Thyroid gland (tissue), 4 donors: ENCODE measurements around the gene UBASH3B. TPM values are rescaled to one million over a fixed set of nuclear protein-coding genes. Genes with fewer than 3 reads are reported as not detected.
A peak's percentile ranks its signal among the peaks of the same experiment; 100 is the strongest.

Source experiments
- DNase-seq, 2 donors: peaks; one replicate each; pipeline ENCODE4 v3.0.0-alpha.2; 2019
- H3K27ac ChIP-seq, 3 donors: fragments of 200-600 bp; sonication (generic); 1 replicate in 2 of 3; 2 replicates in 1 of 3; pipeline ENCODE4 v1.5.1; 2016 to 2019; ENCODE audit warnings: mild to moderate bottlenecking in 1 of 3, moderate library complexity in 1 of 3
- H3K27me3 ChIP-seq: fragments of 200-600 bp; sonication (generic); one replicate; pipeline ENCODE4 v1.5.1; 2019
- H3K36me3 ChIP-seq, 2 donors: fragments of 200-600 bp; sonication (generic); one replicate each; pipeline ENCODE4 v1.5.1; 2016 to 2019
- H3K4me1 ChIP-seq, 2 donors: fragments of 200-600 bp; sonication (generic); one replicate each; pipeline ENCODE4 v1.5.1; 2017 to 2019
- H3K4me3 ChIP-seq, 3 donors: fragments of 200-600 bp; sonication (generic); replicated peaks in 1 of 3; 1 replicate in 2 of 3; 2 replicates in 1 of 3; pipeline ENCODE4 v1.5.1; 2016; ENCODE audit warnings: mild to moderate bottlenecking in 1 of 3
- H3K9me3 ChIP-seq: fragments of 200-600 bp; sonication (generic); one replicate; pipeline ENCODE4 v1.5.1; 2017
- CTCF ChIP-seq, 6 experiments: fragments of 200-600 bp in 3 of 6; fragments of 450-650 bp in 3 of 6; sonication (generic) in 3 of 6; IDR thresholded peaks; one replicate each; pipeline ENCODE4 v1.5.1; 2016 to 2019; ENCODE audit warnings: antibody characterized with exemption in 6 of 6, mild to moderate bottlenecking in 2 of 6, inconsistent platforms in 1 of 6, moderate library complexity in 1 of 6
- POLR2A ChIP-seq, 2 donors: fragments of 450-650 bp; IDR thresholded peaks; one replicate each; pipeline ENCODE4 v1.6.1; 2017; ENCODE audit warnings: antibody characterized with exemption in 2 of 2, mild to moderate bottlenecking in 2 of 2, moderate library complexity in 1 of 2
- WGBS, 2 donors: methylation state at CpG; one replicate each; pipeline ENCODE4 v1.1.5; 2017; 5-methylcytosine and 5-hydroxymethylcytosine counted together
- intact Hi-C: fragments of 100-400 bp; cut with DNase I; formaldehyde crosslinking; loops from one replicate; pipeline ENCODE4 v1.15.1; 2023
- total RNA-seq, 4 donors: library from RNA; depleted of rRNA; stranded (reverse); fragments of >200 nt; gene quantifications; one replicate each; pipeline ENCODE4 v1.2.3, GENCODE V29; 2016

UBASH3B gene
- total RNA-seq, 4 donors from 2014 or later = 4.3 to 16.6 (median 9.1) TPM

- Histone ChIP-seq H3K27me3 (no peaks in the 10 kb centered on the region), H3K36me3 (no peaks in the 10 kb centered on the region), H3K4me3 (no peak overlapping the region), H3K9me3 (no peaks in the 10 kb centered on the region), H3K27ac (no peak overlapping the region), H3K4me1 (peaks cover 18 to 25% of the 10 kb centered on the region in 2 donors)
- 91 to 92% methylated on average over 3 of the region's 3 CpGs for WGBS, 2 donors
- intact Hi-C loops = no loop called here
- TF ChIP-seq POLR2A (IDR thresholded peaks at IDR 0.05) (no peak), CTCF (IDR thresholded peaks at IDR 0.05) (no peak)
- no peak for DNase-seq
These were observed 25.5 kb downstream of the UBASH3B start for GRCh38 chr11:122681070-122681469.

DNA sequence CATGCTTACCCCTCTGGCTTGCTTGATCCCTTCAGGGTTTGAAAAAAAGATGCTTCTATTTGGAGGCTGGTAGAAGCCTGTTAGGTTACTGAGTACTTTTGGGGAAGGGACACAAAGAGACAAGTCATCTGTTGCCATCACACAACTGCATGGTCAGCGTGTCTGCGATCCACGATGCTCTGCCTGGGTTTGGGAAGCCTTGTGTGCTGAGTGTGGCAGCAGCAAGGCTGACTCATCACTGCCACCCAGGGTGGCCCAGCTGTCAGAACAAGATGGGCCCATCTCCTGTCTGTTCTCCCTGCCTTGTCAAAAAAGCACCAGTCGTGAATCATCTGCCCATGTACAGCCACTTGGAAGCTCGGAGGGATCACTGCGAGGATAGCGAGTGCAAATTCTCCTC lies 26.2 kb downstream of the UBASH3B start:
- Histone ChIP-seq H3K36me3 (no peaks in the 10 kb centered on the region), H3K27me3 (no peaks in the 10 kb centered on the region), H3K4me1 (peaks cover 20 to 30% of the 10 kb centered on the region in 2 donors), H3K9me3 (no peaks in the 10 kb centered on the region), H3K4me3 (no peak overlapping the region), H3K27ac (no peak overlapping the region)
- no peak for DNase-seq
- intact Hi-C loops = no loop called here
- no peak for TF ChIP-seq CTCF (IDR thresholded peaks at IDR 0.05)
- no peak for TF ChIP-seq POLR2A (IDR thresholded peaks at IDR 0.05)
- 85 to 90% methylated on average over 7 of the region's 7 CpGs for WGBS, 2 donors

- no peak for TF ChIP-seq CTCF (IDR thresholded peaks at IDR 0.05)
- TF ChIP-seq POLR2A (IDR thresholded peaks at IDR 0.05) = no peak
- Histone ChIP-seq H3K36me3 (no peaks in the 10 kb centered on the region), H3K27ac (no peak overlapping the region), H3K9me3 (no peaks in the 10 kb centered on the region), H3K4me3 (no peak overlapping the region), H3K4me1 (peaks cover 20 to 30% of the 10 kb centered on the region in 2 donors), H3K27me3 (no peaks in the 10 kb centered on the region)
- 91 to 94% methylated on average over 4 of the region's 4 CpGs for WGBS, 2 donors
- no peak for DNase-seq
- intact Hi-C loops = no loop called here
These were observed 26.9 kb downstream of the UBASH3B start for GRCh38 chr11:122682464-122682863.

- Histone ChIP-seq H3K4me1 (peaks cover 8 to 11% of the 10 kb centered on the region in 2 donors), H3K4me3 (no peak overlapping the region), H3K9me3 (no peaks in the 10 kb centered on the region), H3K36me3 (no peaks in the 10 kb centered on the region), H3K27me3 (no peaks in the 10 kb centered on the region), H3K27ac (no peak overlapping the region)
- intact Hi-C loops = no loop called here
- no peak for TF ChIP-seq POLR2A (IDR thresholded peaks at IDR 0.05)
- DNase-seq = no peak
- 83 to 94% methylated on average over 2 of the region's 2 CpGs for WGBS, 2 donors
These were observed 29.5 kb downstream of the UBASH3B start for GRCh38 chr11:122685041-122685440.

DNA sequence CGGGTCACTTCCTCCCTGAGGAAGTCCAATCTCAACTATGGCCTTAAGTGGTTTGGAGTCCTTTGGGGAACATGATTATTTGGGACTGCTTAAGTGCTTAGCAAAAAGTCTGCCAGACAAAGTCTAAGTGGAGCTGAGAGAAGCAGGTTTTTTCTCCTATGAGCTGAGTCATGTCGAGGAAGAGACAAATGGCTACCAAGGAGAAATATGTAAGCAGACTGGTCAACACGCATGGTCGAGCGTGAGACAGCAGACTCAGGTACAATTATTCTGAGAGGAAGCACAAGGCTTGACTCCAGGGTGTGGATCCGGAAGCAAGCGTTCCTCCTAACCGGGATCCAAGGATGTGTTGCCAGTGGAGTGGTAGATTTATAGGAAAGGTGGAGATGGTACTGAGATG lies 30.6 kb downstream of the UBASH3B start:
- H3K4me1 ChIP-seq = peaks cover 8 to 11% of the 10 kb centered on the region in 2 donors
- peak overlapping the region; percentile 67 to 69 (median 68) for H3K27ac ChIP-seq
- no peak overlapping the region for H3K4me3 ChIP-seq
- WGBS, 2 donors = 34 to 43% methylated on average over 8 of the region's 8 CpGs
- no peaks in the 10 kb centered on the region for H3K36me3 ChIP-seq
- TF ChIP-seq POLR2A (IDR thresholded peaks at IDR 0.05) (no peak), CTCF (IDR thresholded peaks at IDR 0.05) (no peak)
- intact Hi-C loops = no loop called here
- no peaks in the 10 kb centered on the region for H3K9me3 ChIP-seq
- no peaks in the 10 kb centered on the region for H3K27me3 ChIP-seq
- peak; percentile 74 to 83 for DNase-seq

GRCh38 chr11:122690384-122690783 lies 34.9 kb downstream of the UBASH3B start:
- no peaks in the 10 kb centered on the region for H3K36me3 ChIP-seq
- DNase-seq = no peak
- peaks cover 8 to 20% of the 10 kb centered on the region in 2 donors for H3K4me1 ChIP-seq
- TF ChIP-seq POLR2A (IDR thresholded peaks at IDR 0.05) (no peak), CTCF (IDR thresholded peaks at IDR 0.05) (no peak)
- H3K9me3 ChIP-seq = no peaks in the 10 kb centered on the region
- peak overlapping the region in 1 of 3 donors; percentile 27 for H3K27ac ChIP-seq
- 95 to 97% methylated on average over 7 of the region's 7 CpGs for WGBS, 2 donors
- intact Hi-C loops = no loop called here
- H3K4me3 ChIP-seq = no peak overlapping the region
- H3K27me3 ChIP-seq = no peaks in the 10 kb centered on the region
